OCI-LY3 (cell line): ENCODE data around the gene C2orf42.

Experiments used
- CTCF ChIP-seq: fragments of 200-600, 300-600 bp; sonication (generic); IDR thresholded peaks from 2 replicates; pipeline ENCODE4 v1.5.1; 2014; ENCODE audit warnings: antibody characterized with exemption, low read length, low read depth
- EZH2phosphoT487 ChIP-seq: fragments of 200-600 bp; shearing (Covaris generic); IDR thresholded peaks from 2 replicates; pipeline ENCODE4 v1.6.1; 2018; ENCODE audit warnings: antibody characterized with exemption, mixed run types, low read depth

- TF ChIP-seq CTCF (no peak), EZH2phosphoT487 (no peak)
Observed at GRCh38 chr2:70104231-70105111, 86.3 kb downstream of the C2orf42 start.
